ELR (cell line): ENCODE data around the gene GLRX.
"Not testable (repeated sequence)": the region's sequence is repeated elsewhere in the genome, so short reads cannot be mapped to it uniquely, and the experiment has no call there.

Experiments used
- DNase-seq: peaks from one replicate; pipeline ENCODE4 v3.0.0-alpha.2; 2015; ENCODE audit warnings: low read depth

The GLRX gene

GRCh38 chr5:95822542-95823181 is at the start of gene GLRX:
Gene GLRX, minus strand, starts transcription at chr5:95822726. Its CDS starts 64 bp downstream, at chr5:95822662.
- peak; percentile 94 for DNase-seq

GRCh38 chr5:95871146-95871806 is 48.8 kb upstream of the GLRX start:
- no peak for DNase-seq

DNA sequence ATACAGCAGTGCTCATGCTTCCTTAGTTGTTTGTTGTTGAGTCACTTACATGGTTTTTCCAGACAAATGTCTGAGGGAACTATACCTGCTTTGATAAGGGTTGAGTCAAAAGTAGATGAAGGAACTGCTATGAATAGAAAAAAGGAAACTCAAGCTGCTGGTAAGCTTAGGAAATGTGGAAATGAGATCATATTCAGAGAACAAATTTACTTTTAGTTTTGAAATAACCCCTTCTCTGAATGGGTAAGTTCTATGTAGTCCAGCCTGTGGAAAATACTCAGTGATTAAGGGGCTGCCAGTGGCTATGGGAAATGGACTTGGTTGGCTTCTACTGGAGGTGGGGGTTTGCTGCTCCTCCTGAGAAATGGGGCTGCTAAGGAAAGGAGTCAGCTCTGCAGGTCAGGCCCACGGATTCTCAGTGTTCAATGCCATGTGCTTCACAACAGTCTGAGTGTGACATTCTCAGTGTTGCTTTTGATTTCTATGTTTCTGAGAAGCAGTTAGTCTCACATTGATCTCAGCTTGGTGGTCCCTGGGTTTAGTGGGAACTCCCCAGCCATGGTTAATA is 47.7 kb upstream of the GLRX start:
- peak; percentile 78 for DNase-seq

DNA sequence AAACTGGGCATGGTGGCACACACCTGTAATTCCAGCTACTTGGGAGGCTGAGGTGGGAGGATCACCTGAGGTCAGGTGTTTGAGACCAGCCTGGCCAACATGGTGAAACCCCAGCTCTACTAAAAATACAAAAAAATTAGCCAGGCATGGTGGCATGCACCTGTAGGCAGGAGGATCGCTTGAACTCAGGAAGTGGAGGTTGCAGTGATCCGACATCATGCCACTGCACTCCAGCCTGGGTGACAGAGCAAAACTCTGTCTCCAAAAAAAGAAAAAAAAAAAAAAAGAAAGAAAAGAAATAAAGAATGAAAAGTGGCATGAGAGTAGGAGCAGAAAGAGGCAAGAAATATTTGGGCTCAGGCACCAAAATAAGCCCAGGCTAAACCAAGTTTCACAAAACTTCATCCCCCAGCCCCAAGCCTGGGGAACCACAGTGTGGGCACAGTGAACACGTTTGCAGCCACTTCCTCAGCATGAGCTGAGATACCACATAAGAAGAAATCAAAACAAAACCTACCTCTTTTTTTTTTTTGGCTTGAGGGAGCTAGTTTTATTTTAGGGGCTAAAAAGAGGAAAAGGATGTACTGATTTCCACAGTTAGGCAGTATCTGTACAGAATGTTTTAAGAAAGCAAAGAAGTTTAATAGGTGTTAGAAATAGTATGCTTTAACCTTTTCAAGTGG is 46.8 kb upstream of the GLRX start:
- not testable (repeated sequence) for DNase-seq

DNA sequence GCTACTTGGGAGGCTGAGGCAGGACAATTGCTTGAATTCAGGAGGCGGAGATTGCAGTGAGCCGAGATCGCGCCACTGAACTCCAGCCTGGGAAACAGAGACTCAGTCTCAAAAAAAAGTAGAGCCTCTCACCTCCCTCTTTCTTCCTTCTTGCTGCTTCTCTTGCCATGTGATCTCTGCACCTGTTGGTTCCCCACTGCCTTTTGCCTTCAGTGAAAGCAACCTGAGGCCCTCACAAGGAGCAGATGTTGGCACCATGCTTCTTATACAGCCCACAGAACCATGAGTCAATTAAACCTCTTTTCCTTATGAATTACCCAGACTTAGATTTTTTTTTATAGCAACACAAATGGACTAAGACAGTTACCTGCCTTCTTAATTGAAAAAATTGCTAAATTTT is 45.6 kb upstream of the GLRX start:
- no peak for DNase-seq

DNA sequence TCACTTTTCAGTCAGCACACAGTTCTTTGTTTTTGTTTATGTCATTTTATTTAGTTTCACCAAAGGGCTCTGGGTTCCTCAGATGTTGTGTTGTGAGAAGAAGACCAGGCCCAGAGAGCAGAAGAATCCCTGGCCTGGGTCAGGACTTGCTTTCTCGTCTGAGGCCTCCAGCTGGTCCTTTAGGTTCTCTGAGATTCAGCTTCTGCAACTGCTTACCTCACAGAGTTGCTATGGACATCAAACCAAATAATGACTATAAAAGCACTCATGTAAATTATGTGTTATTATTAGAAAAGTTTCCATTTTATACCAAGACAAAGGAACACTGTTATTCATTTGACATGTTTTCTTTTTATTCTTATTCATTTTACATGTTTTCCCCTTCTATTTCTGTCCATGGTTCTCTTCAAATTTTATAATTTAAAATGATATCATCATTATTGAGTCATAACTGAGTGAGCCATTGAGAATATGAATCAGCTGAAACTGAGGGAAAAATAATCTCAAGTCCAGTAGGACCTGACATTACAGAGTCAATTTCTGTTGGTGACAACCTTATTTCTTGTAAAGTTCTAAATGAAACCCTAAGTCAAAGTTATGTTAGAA is 44.0 kb upstream of the GLRX start:
- DNase-seq, result peak; percentile 66

DNA sequence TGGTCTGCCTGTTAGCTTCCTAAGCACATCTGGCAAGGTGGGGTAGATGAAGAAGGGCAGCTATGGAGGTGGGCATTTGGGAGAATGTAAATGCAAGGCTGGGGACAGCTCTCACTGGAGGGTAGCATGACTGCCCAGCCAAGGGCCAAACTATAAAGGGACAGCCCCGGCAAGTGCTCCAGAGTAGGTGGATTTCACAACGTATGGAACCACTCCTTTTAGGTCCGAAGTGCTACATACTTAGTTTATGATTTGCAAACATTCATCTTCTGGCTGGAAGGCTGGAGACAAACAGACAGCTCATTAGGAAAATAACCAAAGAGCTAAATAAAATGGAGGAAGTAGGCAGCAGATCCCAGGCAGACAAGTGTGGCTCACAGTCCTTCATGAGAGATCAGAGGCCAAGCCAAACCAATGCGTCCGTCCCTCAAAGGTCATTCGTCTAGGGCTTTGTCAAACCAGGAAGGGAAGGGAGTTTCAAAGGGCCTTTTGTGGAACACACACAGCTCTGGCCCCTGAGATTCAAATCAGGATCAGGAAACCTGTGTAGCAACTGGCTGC is 42.5 kb upstream of the GLRX start:
- no peak for DNase-seq

- DNase-seq, result no peak
Measured at GRCh38 chr5:95864456-95864855, 41.9 kb upstream of the GLRX start.

DNA sequence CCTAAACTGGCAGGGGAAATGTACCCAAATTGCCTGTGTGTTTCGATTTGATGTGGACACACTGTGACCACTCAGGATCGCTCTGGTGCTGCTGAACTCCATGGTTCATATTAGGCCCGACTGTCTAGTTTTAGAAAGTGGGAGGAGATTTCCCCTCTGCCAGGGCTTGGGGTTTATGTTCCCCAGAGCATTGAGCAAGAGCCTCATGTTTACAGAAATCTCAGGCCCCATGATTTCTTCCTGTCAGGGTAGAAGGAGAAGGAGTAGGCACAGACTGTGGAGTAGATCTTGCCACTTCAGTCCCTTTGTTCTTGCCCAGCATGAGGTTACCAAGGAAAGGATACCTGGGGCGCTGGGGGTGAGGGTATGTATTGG is 40.8 kb upstream of the GLRX start:
- DNase-seq, result no peak

DNA sequence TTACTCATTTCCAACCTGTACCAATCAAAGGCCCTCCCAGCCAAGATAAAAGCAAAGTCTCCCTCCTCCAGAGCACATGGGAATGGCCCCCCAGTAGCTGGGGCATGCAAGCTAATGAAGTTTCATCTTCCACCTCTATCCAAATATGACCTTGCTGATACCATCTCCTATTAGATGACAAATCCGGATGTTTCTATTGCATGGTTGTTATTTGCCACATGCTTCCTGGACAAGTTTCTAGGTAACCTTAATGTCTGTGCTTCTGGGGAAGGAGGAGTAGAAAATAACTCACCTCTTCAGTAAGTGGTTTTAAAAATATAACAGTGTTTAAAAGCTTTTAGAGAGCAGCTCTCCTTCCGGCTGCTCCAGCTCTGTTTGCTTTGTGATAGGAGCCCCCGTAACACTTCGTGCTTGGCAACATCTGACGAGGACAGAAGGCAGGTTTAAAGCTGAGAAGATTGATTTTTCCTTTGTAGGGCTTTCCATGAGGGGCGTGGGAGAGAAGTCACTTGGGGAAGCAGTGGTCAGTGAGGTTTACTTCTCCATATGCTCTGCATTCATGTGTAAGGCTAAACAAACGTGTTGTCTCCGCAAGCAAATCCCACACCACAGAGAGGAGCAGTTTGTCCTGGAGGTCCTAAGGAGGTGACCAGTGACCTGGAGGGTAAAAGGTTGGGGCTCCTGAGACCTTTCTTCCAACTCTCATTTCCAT is 40.3 kb upstream of the GLRX start:
- DNase-seq, result peak; percentile 82

DNA sequence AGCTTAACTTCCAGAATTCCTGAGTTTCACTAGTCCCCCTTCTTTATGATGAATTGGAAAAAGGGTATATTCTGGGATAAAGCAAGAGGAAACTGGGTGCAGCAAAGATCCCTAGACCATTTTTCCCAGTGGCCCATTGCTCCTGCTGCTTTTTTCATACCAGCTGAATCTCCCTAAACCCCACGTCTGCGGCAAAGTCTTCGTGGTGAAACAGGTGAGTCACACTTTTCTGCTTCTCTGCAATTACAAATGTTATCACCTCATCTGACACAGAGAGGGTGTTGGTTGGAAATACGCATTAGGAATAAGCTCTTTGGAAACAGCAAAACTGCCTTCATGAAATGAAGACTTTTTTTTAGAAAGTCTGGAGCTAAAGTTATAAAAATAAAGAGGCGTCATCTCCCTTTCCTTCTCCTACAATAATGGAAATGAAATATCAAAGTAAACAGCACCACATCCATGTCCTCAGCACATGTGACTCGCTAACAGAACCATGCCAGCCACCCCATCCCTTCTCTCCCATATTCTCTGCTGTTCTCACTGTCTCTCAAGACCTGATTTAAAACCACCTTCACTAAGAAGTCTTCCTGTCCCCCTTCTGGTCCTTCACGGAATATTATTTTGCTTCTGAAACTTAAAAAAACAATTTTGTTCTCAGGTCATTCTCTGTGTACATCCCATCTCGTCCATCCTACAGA is 39.5 kb upstream of the GLRX start:
- DNase-seq, result peak; percentile 82

DNA sequence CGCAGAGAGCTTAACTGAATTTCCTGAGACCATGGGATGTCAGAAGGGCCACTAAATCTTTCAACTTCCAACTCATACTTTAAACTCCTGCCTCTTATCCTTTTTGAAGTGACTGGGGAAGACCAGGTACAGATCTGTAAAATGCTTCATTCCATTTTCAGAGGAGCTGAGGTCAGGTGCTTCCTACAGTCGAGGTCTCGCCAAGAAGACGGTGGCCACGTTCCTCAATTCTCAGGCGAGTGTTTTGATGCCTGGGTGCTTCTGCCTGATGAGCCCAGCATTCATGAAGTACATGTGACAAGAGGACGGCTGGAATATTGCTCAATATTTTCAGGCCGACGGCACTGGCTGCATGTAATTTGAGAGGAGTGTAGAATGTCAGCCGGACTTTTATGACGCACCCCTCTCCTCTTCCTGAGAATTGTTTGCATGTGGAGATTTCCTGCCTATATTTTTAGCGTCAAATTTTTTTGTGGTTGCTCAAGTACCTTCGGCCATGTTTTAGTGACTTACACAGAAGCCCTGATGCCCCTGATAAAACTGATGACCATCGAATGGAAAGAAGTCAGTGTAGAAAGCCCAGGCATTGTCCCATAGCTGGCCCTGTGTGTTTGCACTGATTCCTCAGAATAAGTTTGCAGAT is 38.8 kb upstream of the GLRX start:
- DNase-seq, result peak; percentile 99

DNA sequence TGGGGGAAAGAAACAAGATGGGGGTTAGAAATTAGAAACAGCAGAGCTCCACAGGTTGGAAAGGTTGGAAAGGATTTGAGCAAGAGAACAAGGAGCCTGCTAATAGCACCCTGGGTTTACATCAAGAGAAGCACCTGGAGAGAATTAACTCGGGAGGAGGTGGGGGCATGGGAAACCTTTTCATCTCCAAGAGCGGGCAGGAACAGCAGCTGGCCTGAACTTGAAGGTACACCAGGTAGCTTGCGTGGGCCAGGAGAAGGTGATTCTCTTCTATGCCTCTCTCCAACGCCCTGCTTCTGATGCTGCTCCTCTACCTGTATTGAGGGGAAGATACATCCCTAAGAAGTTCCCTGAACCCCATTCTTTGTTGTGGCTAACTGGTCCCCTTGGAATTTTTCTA is 37.1 kb upstream of the GLRX start:
- no peak for DNase-seq

DNA sequence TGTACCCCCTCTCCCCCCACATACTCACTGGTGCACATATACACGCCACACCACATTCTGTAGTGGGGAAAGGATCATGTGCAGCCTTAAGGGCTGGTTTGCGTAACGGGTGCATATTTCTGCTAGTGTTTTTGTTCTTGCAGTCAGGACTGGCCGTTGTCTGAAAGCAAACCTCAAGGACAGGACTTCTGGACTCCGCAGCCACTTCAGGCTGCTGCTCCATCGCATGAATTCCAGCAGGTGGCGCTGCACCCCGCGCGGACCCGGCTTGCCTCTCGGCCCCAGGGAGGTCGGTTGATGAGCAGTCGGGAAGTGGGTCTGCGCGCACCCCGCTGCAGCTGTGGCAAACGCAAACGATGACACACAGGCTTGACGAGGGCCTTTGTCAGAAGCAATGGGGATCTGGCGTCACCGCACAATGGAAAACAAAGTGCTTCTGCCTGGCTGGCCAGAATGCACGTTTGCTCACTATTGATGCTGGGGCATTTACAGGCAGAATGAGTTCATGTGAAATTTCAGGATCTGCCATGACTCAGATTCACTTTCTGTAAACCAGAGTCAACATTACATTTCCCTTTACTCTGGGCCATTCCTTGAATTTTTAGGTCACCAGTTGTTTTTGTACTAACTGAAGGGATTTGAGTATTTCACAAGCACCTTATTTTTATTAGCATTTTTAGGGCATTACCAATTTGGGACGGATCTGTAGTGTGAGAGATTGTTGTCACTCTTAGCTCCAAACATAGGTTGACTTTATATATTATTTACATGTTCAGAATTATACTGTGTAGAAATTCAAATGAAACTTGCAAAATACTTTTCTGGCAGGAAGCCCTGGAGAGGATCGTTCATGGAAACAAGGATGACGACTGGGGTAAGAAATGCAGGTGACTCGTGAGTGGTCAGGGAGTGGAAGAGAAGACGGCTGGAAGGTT is 36.4 kb upstream of the GLRX start:
- DNase-seq, result peak; percentile 99

GRCh38 chr5:95858023-95858461 is 35.5 kb upstream of the GLRX start:
- DNase-seq, result peak; percentile 83

DNA sequence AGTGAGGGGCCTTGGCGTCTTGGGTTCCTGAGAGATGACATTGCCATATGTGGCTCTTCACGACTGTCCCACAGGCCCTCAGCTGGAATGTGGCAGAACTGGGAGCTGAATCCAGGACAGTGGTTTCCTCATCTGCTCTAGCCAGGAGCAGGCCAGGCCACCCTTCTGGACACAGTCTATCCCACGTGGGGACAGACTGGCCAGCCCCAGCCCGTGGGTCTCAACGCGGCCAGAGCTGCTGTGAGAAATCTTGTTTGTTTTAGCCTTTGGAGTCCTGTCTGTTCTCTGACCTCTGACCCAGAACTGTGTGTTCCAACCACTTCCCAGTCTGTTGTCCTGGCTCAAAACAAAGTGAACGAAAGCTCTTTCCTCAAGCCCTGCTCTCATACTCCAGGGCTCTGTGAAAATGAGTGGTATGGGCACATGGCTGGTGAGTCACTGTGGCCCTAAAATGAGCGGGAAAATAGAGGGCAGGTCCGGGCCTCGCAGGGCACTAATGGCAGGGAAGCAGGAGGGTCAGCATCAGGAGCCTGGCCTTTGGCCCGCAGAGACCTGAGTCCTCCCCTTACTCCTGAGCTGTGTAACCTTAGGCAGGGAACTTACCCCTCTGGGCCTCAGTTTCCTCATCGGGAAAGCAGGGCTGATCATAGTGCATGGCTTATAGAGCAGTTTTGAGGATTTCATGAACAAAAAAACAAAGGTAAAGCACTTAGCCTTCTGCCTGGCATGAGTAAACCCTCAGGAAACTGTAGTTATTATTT is 34.8 kb upstream of the GLRX start:
- peak; percentile 35 for DNase-seq

GRCh38 chr5:95856501-95856981 is 34.0 kb upstream of the GLRX start:
- no peak for DNase-seq

GRCh38 chr5:95853490-95853889 is 31.0 kb upstream of the GLRX start:
- DNase-seq, result no peak
